GM12801 (cell line): Measurements from ENCODE around the gene L3MBTL1.

Experiments used
- TF ChIP-seq, protein P1 (sequence below): IDR thresholded peaks from one replicate; pipeline ENCODE4 v1.5.1; 2011; ENCODE audit warnings: control low read depth; ENCODE audit not compliant: insufficient read length; ENCODE audit errors: extremely low read depth

The L3MBTL1 gene

DNA sequence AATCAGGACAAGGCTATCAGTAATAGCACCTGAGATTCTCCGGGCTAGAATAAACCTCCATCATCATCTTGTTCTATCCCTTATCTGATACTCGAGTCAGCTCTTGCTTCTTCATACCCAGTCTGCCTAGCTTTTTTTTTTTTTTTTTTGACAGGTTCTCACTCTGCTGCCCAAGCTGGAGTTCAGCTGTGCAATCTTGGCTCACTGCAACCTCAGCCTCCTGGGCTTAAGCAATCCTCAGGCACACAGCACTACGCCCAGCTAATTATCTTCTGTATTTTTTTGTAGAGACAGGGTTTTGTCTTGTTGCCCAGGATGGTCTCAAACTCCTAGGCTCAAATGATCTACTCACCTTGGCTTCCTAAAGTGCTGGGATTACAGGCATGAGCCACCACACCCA is 30.3 kb upstream of the L3MBTL1 start:
- TF ChIP-seq, protein P1, sequence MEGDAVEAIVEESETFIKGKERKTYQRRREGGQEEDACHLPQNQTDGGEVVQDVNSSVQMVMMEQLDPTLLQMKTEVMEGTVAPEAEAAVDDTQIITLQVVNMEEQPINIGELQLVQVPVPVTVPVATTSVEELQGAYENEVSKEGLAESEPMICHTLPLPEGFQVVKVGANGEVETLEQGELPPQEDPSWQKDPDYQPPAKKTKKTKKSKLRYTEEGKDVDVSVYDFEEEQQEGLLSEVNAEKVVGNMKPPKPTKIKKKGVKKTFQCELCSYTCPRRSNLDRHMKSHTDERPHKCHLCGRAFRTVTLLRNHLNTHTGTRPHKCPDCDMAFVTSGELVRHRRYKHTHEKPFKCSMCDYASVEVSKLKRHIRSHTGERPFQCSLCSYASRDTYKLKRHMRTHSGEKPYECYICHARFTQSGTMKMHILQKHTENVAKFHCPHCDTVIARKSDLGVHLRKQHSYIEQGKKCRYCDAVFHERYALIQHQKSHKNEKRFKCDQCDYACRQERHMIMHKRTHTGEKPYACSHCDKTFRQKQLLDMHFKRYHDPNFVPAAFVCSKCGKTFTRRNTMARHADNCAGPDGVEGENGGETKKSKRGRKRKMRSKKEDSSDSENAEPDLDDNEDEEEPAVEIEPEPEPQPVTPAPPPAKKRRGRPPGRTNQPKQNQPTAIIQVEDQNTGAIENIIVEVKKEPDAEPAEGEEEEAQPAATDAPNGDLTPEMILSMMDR, result no peak

DNA sequence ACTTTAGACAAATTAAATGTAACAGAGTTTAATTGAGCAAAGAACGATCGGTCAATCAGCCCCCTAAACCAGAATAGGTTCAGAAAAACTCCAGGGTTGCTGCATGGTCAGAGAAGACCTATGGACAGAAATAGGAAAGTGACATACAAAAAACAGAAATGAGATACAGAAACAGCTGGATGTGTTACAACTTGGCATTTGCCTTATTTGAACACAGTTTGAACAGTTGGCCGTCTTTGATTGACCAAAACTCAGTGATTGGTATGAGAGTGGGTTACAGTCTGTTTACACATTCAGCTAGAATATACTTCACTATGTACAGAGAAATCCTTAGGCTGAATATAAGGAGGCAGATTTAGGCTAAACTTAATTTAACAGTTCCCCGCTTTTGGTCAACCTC is 29.9 kb upstream of the L3MBTL1 start:
- TF ChIP-seq, protein P1, result no peak

DNA sequence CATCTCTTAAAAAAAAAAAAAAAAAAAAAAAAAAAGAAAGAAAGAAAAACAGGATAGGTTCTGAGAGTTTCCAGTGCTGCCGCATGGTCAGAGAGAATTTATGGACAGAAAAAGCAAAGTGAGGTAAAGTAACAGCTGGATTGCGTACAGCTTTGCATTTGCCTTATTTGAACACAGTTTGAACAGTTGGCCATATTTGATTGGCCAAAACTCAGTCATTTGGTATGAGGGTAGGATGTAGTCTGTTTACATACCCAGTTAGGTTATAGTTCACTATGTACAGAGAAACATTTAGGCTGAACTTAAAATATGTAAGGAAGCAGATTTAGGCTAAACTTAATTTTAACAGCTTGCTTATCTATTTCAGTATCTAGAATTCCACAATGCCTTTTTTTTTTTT is 17.5 kb upstream of the L3MBTL1 start:
- TF ChIP-seq, protein P1, result no peak

DNA sequence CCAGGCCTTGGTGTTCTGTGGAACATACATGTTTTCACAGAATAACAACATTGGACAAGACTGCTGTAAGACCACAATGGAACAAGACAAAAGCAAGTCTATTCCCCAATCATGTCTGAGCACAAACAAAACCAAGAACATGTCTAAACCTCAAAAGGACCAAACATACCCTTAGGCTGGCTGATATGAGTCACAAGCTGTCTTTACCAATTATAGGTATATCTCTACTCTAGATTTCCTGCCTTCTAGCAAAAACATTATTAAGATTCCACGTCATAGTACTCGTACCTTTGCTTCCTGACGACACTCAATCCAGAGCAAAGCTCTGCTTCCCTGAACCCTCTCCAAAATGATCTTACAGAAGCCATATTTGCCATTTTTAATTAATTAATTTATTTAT is 15.4 kb upstream of the L3MBTL1 start:
- TF ChIP-seq, protein P1, result no peak

DNA sequence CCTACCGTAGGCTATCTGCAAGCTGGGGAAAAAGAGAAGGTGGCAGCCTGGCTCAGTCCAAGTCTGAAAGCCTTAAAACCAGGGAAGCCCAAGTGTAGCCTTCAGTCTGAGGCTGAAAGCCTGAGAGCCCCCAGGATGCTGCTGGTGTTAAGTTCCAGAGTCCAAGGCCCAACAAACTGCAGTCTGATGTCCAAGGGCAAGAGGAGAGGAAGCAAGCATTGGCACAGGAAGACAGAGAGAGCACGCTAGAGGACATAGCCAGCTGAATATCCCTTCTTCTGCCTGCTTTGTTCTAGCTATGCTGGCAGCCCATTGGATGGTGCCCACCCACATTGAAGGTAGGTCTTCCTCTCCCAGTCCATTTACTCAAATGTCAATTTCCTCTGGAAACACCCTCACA is 12.1 kb upstream of the L3MBTL1 start:
- TF ChIP-seq, protein P1, result no peak

DNA sequence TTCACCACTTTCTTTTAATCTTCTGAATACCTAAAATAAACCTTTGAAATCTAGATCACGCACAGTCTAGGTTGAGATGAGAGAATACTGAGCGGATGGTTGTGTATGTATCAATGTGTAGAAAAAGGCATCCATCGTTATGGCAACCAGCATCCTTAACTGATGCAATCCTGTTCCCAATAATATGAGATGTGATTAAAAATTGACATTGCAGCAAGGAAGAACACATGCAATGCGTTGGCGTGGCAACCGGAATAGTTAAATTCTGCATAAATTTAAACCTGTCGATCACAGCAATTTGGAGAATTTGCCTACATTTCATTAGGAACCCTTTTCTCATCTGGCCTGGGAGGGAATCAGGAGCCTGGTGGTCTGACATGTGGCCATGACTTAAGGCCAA is 1.3 kb upstream of the L3MBTL1 start:
- TF ChIP-seq, protein P1, result no peak

DNA sequence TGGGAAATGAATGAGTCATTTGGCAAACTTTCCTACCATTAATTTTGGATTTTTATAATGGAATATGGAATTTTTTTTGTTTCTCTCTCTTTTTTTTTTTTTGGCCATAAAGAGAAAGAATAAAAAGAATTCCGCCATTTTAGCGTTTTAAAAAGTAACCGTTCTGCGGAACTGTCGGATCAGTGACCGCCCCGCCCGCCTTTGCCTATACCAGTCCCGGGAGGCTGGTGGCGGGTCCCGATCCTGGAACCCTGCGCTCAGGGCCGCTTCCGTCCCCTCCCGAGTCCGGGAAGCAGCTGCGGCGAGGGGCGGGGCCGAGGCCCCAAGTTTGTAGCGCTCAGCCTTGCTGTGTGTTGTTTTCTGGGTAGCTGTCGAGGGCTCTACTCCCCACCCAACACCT is 609 bp downstream of the L3MBTL1 start:
- TF ChIP-seq, protein P1, result no peak

DNA sequence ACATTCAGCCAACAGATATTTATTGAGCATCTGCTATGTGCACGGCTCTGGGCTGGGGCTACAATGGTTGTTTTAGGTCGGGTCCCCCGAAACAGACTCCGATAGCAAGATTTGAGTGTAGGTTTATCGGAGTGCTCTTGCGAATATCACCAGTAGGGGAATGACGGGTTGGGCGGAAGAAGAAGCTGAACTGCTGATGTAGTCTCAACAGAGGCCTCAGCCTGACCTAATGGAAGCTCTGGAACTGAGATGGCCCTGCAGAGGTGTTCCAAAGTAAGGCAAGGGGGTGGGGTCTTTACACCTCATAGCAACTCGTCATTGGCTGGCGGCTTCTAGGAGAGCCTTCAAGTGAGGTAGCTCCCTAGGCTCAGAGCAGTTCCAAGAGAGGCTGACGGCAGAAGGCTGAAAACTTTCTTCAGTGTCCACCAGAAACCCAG is 1.1 kb downstream of the L3MBTL1 start:
- TF ChIP-seq, protein P1, result no peak
